NCI-H524 treated with DMSO at 0.1 percent for 48 hours (cell line): ENCODE results near the gene PDZD4.
A peak's percentile ranks its signal among the peaks of the same experiment; 100 is the strongest.

Source experiments
- DNase-seq: peaks from one replicate; lab custom pipeline; 2025; lab: John Stamatoyannopoulos, UW

The PDZD4 gene, protein sequence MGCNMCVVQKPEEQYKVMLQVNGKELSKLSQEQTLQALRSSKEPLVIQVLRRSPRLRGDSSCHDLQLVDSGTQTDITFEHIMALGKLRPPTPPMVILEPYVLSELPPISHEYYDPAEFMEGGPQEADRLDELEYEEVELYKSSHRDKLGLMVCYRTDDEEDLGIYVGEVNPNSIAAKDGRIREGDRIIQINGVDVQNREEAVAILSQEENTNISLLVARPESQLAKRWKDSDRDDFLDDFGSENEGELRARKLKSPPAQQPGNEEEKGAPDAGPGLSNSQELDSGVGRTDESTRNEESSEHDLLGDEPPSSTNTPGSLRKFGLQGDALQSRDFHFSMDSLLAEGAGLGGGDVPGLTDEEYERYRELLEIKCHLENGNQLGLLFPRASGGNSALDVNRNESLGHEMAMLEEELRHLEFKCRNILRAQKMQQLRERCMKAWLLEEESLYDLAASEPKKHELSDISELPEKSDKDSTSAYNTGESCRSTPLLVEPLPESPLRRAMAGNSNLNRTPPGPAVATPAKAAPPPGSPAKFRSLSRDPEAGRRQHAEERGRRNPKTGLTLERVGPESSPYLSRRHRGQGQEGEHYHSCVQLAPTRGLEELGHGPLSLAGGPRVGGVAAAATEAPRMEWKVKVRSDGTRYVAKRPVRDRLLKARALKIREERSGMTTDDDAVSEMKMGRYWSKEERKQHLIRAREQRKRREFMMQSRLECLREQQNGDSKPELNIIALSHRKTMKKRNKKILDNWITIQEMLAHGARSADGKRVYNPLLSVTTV

GRCh38 chrX:153829799-153830639, at the start of gene PDZD4:
Gene PDZD4 (minus strand): TSS chrX:153830544. CDS start chrX:153830298, 246 bp downstream.
- DNase-seq: no peak

DNA sequence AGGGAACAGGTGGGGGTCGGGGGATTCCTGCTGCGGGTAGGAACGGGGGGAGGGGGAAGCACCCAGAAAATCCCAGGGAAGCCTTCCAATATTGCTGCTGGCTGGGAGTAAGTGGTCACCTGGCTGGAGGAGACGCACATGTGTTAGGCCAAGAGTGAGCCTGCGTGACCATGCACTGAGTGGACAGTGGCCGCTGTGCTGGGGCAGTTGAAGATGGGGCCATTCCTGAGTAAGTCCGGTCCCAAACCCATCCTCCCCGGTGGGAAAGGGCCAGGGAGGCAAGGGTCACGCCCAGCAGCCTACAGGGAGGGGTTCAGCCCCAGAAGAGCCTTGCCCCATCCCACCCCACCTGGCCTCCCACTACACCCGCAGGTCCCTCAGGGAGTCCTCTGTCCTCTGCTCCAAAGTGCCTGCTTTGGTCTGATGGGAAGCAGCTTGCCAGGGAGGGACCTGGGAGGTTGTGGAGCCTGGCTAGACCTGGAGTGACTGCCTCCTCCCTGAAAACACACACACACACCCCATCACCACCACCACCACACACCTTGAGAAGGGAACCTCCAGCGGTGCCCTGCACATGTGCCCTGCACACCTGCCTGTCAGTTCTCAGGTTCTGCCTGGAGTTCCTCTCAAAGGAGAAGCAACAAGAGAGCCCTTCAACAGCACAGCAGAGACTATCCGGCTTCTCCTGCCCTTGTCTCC, 49.5 kb upstream of the PDZD4 start:
- DNase-seq: no peak

DNA sequence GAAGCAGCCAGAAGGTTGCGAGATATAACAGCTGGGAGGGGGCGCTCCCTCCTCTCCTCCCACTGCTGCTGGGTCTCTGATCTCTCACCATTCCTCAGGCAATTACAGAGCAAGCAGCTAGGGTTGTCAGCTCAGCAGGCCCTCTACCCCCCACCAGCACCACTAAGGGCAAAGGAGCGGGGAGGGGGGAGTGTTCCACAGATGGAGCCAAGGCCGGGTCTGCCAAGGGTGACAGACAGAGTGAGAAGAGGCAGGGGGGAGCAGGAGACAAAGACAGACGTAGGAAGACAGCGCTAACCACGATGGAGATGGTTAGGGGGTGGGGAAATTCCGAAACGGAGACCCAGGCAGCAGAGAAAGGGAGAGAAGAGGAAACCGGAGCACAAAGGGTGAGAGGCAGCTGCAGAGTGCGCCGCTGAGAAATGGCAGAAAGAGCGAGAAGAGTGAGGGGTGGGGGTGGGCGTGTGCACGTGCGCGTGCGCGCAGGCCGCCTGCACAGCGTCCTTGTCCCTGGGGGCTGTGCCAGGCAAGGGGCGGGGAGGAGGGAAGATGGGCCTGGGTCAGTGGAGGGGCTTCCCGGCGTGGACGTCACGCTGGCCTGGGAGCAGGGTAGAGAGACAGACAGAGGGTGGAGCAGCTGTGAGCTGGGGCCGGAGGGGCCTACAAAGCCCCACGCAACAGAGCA, 48.8 kb upstream of the PDZD4 start:
- DNase-seq: peak; percentile 82

GRCh38 chrX:153878345-153878744, 48.0 kb upstream of the PDZD4 start:
- DNase-seq: no peak

DNA sequence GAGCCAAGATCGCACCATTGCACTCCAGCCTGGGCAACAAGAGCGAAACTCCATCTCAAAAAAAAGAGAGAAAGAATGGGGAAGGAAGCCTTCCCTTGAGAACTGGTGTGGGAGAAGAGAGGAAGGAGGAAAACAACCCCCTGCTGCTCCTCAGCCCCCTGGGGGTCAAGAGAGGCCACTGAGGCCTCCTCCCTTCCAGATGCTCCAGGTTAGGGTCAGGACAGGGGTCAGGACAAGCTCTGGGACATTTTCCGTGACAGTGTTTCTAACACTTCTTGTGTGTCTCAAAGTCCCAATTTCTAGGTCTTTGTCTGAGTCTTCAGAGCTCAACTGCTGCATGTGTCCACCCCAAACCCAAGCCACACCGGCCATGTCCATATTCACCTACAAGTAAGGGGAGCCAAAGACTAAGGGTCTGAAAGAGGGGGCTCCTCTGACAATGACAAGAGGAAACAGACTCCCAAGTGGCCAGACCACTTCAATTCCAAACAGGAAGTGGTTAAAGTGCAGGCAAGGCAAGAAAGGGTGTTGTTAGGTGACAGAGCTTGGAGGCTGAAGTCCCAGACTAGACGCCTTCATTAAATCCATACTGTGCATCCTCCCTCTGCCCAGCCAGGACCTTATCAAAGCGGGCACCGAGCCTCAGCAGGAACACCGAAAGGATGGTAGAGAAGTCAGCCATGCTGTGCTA, 47.4 kb upstream of the PDZD4 start:
- no peak for DNase-seq

DNA sequence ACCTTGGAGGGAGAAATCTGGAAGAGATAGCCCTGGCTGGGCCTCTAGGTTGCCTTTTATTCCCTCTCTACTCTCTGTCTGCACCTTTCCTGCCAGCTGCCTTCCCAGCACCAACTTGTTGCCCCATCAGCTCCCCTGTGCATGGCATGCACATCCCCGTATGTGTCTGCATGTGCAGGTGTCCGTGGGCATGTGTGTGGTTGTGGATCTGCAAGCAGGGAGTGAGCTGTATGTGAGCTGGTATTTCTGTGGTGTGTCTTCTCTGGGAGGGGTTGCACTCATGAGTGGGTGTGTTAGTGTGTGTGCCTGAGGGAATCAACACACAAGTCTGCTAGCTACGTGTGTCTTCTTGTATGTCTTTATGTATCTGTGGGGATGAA, 45.8 kb upstream of the PDZD4 start:
- DNase-seq: no peak

DNA sequence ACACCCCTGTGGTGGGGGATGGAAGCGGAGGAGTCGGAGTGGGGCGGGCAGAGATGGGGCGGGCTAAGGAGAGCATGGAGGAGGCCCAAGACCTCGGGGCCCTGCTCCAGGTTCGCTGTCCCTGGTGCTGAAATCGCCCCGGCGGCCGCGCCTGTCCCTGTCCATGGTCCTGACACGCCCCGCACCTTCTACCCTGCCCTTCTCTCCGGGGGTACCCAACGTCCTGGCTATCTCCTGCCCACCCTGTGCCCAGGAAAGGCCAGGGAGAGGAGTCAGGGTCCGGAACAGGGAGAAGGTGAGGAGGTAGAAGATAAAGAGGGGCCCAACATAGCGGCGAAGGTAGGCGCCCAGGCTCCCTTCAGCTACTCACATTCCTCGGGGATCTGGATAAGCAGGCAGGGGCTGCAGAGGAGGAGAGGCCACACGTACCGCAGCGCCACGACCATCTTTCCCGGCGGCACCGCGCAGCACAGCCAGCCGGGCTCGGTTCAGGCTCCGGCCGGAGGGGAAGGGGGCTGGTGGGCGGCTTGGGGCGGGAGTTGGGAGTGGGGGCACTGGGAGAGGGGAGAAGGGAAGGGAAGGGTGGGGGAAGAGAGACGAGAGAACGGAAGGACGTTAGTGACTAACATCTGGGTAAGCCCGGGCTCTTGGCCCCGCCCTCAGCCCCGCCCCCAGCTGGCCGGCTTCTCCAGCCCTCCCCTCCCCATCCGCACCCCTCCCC, 45.2 kb upstream of the PDZD4 start:
- no peak for DNase-seq

DNA sequence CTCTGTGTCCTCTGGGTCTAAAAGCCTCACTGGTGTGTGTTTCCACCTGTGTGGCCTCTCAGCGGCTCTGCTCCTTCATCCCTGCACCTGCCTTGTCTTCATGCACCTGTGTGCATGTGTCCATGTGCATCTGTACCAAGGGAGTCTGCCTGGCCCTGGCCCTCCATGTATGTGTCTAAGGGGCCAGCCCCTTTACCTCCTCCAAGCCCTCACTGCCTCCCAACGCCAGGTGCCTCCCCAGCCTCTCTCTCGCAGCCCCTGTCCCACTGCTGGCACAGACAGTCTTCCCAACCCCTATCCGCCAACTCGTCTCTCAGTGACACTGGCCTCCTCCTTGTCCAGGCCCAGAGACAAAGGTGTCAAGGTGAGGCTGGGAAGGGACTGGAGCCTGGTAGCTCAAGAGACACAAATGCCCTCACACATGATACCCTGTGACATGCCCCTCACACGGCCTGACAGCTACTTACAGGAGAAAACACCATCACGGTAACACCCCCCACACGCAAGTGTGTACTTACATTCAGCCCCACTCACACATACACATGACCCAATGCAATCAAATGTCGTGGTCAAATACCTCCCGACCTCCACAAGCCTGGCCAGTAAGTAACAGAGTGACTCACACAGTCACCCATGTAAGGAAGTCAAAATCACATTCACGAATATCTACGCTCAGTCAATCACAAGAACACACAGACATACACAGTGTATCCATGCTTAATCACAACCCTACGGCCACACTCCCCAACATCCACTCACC, 44.2 kb upstream of the PDZD4 start:
- no peak for DNase-seq

GRCh38 chrX:153874085-153874365, 43.7 kb upstream of the PDZD4 start:
- no peak for DNase-seq

GRCh38 chrX:153873282-153874084, 43.1 kb upstream of the PDZD4 start:
- DNase-seq: peak; percentile 92

- DNase-seq: no peak
Measured at GRCh38 chrX:153871946-153872878, 41.9 kb upstream of the PDZD4 start.

DNA sequence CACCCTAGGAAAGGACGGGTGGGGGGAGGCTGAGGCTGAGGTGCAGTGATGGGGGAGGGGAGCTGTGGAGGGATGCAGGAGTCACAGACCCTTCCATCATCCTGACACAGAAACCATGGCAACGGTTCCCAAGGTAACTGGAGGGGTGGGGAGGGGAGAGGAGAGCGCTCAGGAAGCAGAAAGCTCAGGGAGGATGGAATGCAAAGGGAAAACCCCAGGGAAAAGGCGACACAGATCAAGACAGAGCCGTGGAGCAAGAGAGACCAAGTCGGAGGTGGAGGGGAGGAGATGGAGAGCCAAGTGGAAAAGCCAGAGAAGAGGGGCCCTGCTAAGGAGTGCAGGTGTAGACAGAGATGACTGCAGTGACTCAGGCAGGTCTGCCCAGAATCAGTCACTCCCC, 41.1 kb upstream of the PDZD4 start:
- no peak for DNase-seq

- DNase-seq: no peak
Measured at GRCh38 chrX:153870791-153871360, 40.5 kb upstream of the PDZD4 start.

GRCh38 chrX:153870288-153870690, 39.9 kb upstream of the PDZD4 start:
- no peak for DNase-seq

GRCh38 chrX:153869473-153870287, 39.3 kb upstream of the PDZD4 start:
- no peak for DNase-seq
